ENCODE measurements around the gene CSMD2.

GRCh38 chr1:33850481-33850880 is 314.5 kb downstream of the CSMD2 start:
- TF ChIP-seq CTCF (IDR thresholded peaks at IDR 0.05; ENCODE audit: control extremely low read depth in 1 of 3, insufficient read depth in 1 of 3, low read depth in 1 of 3, low read length in 3 of 3): no peak
- TF ChIP-seq CHD2 (IDR thresholded peaks at IDR 0.05; ENCODE audit: low read length): no peak
- TF ChIP-seq BACH1 (IDR thresholded peaks at IDR 0.05; ENCODE audit: low read length): no peak
- no peak for TF ChIP-seq POU5F1 (IDR thresholded peaks at IDR 0.05; ENCODE audit: low read depth, low read length)
- TF ChIP-seq USF2 (IDR thresholded peaks at IDR 0.05; ENCODE audit: low read length): no peak
